Aorta (tissue), 5 donors: ENCODE results near the gene MAP1B. TPM values are rescaled to one million over a fixed set of nuclear protein-coding genes. Genes with fewer than 3 reads are reported as not detected.

Experiments
- ATAC-seq: fragments of 200-7000 bp; cut with Tn5 transposase; one replicate; pipeline ENCODE4 v1.9.1; 2022; ENCODE audit warnings: moderate library complexity; ENCODE audit not compliant: low FRiP score
- DNase-seq, 2 donors: peaks; one replicate each; pipeline ENCODE4 v3.0.0-alpha.2; 2020
- H3K27ac ChIP-seq, 2 donors: one replicate each; pipeline ENCODE4 v1.5.1; 2013; ENCODE audit warnings: low read length in 2 of 2, mild to moderate bottlenecking in 2 of 2, moderate library complexity in 2 of 2, control low read depth in 1 of 2, inconsistent platforms in 1 of 2, low read depth in 1 of 2
- H3K27me3 ChIP-seq, 2 donors: one replicate each; pipeline ENCODE4 v1.6.1; 2013; ENCODE audit warnings: control low read depth in 1 of 2, low read length in 1 of 2, mild to moderate bottlenecking in 1 of 2, moderate library complexity in 1 of 2; ENCODE audit not compliant: insufficient read depth in 2 of 2, control insufficient read depth in 1 of 2
- H3K36me3 ChIP-seq, 2 donors: one replicate each; pipeline ENCODE4 v1.6.1; 2013; ENCODE audit warnings: control low read depth in 1 of 2, low read length in 1 of 2, mild to moderate bottlenecking in 1 of 2; ENCODE audit not compliant: insufficient read depth in 2 of 2, control insufficient read depth in 1 of 2
- H3K4me1 ChIP-seq, 2 donors: one replicate each; pipeline ENCODE4 v1.6.1; 2013; ENCODE audit warnings: low read length in 2 of 2, control low read depth in 1 of 2, mild to moderate bottlenecking in 1 of 2, moderate library complexity in 1 of 2; ENCODE audit not compliant: insufficient read depth in 2 of 2, control insufficient read depth in 1 of 2
- H3K4me3 ChIP-seq, 2 donors: one replicate each; pipeline ENCODE4 v1.5.1; 2013; ENCODE audit warnings: low read length in 2 of 2, control low read depth in 1 of 2, mild to moderate bottlenecking in 1 of 2
- H3K9me3 ChIP-seq: one replicate; pipeline ENCODE4 v1.6.1; 2013; ENCODE audit warnings: mild to moderate bottlenecking, low read length; ENCODE audit not compliant: control insufficient read depth
- WGBS, 2 donors: extraction: QIAGEN DNeasy Blood & Tissue Kit; methylation state at CpG; one replicate each; pipeline ENCODE4 v1.1.7; 2013; 5-methylcytosine and 5-hydroxymethylcytosine counted together
- intact Hi-C, 2 donors: fragments of 100-400 bp; cut with DNase I; formaldehyde crosslinking; loops; one replicate each; pipeline versions ENCODE4 v1.14.2 to v1.15.0; 2022
- polyA plus RNA-seq, 2 donors: library from polyadenylated mRNA; stranded (reverse); fragments of 200-250 nt; gene quantifications; one replicate each; pipeline ENCODE4 v1.2.3, GENCODE V29; 2013
- total RNA-seq, 2 donors: library from RNA; stranded (reverse); fragmentation: NEBNext Ultra II Directional; extraction: Animal tissue kit (Norgen Biotek cat#: 25700); gene quantifications; one replicate each; pipeline ENCODE4 v1.2.1, GENCODE V29; 2021
- donor health status: healthy with polysubstance abuse.
- donor health status: Bipolar disorder and iron deficiency.
- donor health status: DM: no; HTN: no; CAD: no.
- donor health status: DM: no; HTN: no; CAD: no.
- donor health status: DM: yes; HTN: yes; CAD: no.

MAP1B gene
- total and polyA plus RNA-seq, 4 donors: 27.2 to 754 (median 224) TPM

DNA sequence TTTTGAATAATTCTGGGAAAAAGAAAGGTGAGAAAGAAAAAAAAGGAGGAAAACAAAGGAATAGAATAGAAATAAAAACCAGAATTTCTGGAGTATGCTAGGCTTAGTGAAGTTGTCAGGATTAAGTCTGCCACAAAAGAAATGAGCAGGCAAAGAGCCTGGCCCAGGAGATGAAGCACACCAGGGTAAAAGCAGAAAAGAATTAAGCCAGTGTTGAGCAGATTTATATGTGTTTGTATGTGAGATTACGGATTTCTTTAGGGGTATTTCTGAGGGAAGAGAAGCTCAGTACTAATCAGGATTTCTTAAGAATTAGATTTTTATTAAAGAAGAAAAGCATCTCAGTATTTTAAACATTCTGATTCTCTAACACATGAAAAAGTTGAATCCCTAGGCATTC is 138.3 kb downstream of the MAP1B start:
- H3K27ac ChIP-seq: peak overlapping the region in 1 of 2 donors; percentile 98

DNA sequence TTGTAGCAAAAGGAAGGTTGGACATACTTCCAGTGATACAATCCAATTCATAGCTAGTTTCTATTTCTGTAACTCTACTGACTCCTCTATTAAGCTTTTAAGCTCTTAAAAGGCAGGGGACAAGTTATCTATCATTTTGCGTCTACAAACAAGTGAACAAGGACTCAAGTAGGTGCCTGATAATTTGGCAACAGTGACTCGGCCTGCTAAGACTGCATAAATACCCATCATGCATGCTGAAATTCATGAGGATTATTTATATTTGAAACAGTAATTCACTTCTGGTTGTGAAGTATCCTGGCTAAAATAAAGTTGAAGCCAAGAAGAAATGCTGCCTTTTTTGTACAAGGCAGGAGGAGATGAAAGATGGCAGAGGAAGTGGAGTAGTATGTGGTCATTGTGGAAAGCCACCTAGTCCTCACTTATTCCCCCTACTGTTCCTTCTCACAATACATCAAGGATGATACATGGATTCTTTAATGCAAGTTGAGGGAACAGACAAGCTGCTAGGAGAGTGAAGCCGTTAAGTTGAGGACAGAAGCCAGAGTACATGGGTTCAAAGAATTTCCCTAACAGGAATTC is 138.8 kb downstream of the MAP1B start:
- Histone ChIP-seq H3K9me3 (no peaks in the 10 kb centered on the region), H3K4me1 (peaks cover 9 to 16% of the 10 kb centered on the region in 2 donors), H3K4me3 (no peak overlapping the region), H3K27ac (peak overlapping the region; percentile 95 to 98), H3K27me3 (no peaks in the 10 kb centered on the region), H3K36me3 (no peaks in the 10 kb centered on the region)
- WGBS, 2 donors: 6 to 11% methylated on average over 3 of the region's 3 CpGs
- intact Hi-C loops: loop anchor here (5.0 kb wide), 5 partner anchors 34 to 94 kb away; no protein-coding TSS in a partner anchor
- DNase-seq (no peak), ATAC-seq (no peak)

More for the DNA sequence above, 138.3 kb downstream of the MAP1B start:
- ATAC-seq: no peak
- H3K4me3 ChIP-seq: no peak overlapping the region
- intact Hi-C loops: loop anchor here (5.0 kb wide), 5 partner anchors 33 to 93 kb away; no protein-coding TSS in a partner anchor
- H3K4me1 ChIP-seq: peaks cover 9 to 19% of the 10 kb centered on the region in 2 donors
- H3K36me3 ChIP-seq: no peaks in the 10 kb centered on the region
- no peak for DNase-seq
- H3K9me3 ChIP-seq: no peaks in the 10 kb centered on the region
- WGBS, 2 donors: 12 to 23% methylated on average over 1 of the region's 1 CpG
- no peaks in the 10 kb centered on the region for H3K27me3 ChIP-seq

DNA sequence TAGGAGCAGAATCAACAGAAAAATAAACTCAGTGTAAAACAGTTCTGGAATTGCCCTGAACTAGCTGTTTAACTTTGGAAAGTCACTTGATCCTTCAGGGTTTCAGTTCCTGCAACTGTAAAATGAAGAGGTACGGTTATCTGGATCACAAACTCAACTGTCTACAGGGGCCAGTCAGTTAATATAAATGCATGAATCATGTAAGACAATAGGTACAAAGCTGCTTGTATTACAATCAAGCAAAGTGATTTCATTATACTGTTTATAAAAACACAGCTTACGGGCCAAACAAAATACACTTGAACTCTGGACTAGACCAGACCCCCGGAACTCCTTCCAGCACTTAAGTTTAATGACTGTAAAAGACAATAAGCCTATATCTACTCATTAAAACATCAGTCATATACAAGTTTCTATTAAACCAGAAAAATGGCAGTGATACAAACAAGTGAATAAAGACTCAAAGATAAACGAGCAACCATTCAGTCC is 139.7 kb downstream of the MAP1B start:
- WGBS, 2 donors: 5% methylated on average over 4 of the region's 4 CpGs

DNA sequence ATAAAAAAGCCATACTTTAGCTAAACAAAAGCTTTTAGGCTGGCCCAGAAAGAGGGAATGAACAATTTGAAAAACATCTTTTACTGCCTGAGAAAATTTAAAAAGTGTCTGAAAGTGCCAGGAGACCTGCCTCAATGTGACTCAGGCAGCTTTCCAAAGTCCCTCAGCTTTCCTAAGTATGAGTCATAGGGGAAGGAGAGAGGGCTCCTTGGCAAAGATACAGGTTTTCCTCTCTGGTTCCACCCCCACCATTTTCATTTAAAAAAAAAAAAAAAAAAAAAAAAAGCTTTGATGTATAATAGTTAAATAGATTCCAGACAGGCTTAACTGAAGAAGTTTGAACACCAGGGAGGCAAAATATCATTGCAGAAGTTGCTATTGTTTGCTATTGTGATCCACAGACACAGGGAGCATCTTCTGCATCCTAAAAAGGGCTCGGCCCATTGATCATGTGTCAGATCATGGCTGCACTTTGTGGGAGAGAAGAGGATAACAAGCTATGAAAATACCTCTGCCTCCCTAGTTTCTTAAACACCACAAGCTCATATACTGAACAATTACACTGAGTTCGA is 141.2 kb downstream of the MAP1B start:
- peaks cover 9 to 15% of the 10 kb centered on the region in 2 donors for H3K4me1 ChIP-seq
- no peaks in the 10 kb centered on the region for H3K9me3 ChIP-seq
- 17 to 32% methylated on average over 2 of the region's 2 CpGs for WGBS, 2 donors
- H3K27ac ChIP-seq: peak overlapping the region; percentile 57 to 67
- no peak overlapping the region for H3K4me3 ChIP-seq
- ATAC-seq (peak; percentile 54), DNase-seq (peak in 1 of 2 donors; percentile 64)
- intact Hi-C loops: loop anchor here (5.0 kb wide), 5 partner anchors 36 to 96 kb away; no protein-coding TSS in a partner anchor
- no peaks in the 10 kb centered on the region for H3K27me3 ChIP-seq
- H3K36me3 ChIP-seq: no peaks in the 10 kb centered on the region

More for the DNA sequence above, 139.7 kb downstream of the MAP1B start:
- Histone ChIP-seq H3K27ac (peak overlapping the region; percentile 48 to 98), H3K9me3 (no peaks in the 10 kb centered on the region), H3K4me3 (no peak overlapping the region), H3K4me1 (peaks cover 9 to 15% of the 10 kb centered on the region in 2 donors), H3K27me3 (no peaks in the 10 kb centered on the region), H3K36me3 (no peaks in the 10 kb centered on the region)
- no peak for DNase-seq
- intact Hi-C loops: loop anchor here (5.0 kb wide), 5 partner anchors 35 to 95 kb away; no protein-coding TSS in a partner anchor
- ATAC-seq: no peak

DNA sequence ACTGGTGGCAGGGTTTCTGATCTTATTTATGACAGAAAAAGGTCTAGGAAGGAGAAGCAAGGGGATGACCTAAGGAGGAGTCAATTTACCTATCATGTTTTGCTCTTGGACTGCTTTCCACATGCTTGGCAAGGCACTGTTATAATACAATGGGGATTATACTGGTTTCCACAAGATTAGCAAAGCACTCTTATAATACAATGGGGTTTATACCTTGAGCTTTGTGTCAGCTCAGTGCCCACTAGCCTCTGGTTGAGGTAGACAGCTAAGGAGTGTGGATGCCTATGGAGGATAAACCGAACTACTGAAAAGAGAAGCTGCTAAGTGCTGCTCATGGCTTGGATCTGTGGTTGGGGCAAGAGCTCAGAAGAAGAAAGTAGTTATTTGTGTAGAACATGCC is 144.1 kb downstream of the MAP1B start:
- peak overlapping the region; percentile 7 to 64 for H3K27ac ChIP-seq
- DNase-seq (no peak), ATAC-seq (no peak)
- H3K36me3 ChIP-seq: no peaks in the 10 kb centered on the region
- H3K4me1 ChIP-seq: peaks cover under 1 to 4% of the 10 kb centered on the region in 2 donors
- 82 to 90% methylated on average over 1 of the region's 1 CpG for WGBS, 2 donors
- H3K9me3 ChIP-seq: no peaks in the 10 kb centered on the region
- intact Hi-C loops: no loop called here
- H3K27me3 ChIP-seq: no peaks in the 10 kb centered on the region
- H3K4me3 ChIP-seq: no peak overlapping the region

DNA sequence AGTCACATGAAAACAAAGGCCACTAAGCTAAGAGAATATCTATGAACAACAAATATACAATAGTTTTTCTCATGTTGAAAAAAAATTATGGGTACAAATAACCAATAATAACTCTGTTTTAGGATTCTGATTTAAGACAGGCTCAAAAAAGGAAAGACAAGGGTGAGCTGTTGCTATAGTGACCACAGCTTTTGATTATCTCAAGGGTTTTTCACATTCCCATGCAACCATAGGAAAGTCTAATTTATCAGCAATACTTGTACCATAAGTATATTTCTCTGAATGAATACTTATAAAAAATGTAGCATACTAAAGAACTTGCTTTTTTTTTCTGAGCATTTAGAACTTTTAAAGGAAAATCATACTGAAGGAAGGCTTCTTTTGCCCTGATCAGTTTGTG is 144.7 kb downstream of the MAP1B start:
- Histone ChIP-seq H3K27ac (peak overlapping the region in 1 of 2 donors; percentile 64), H3K4me1 (peaks cover 0 to 4% of the 10 kb centered on the region in 2 donors), H3K36me3 (no peaks in the 10 kb centered on the region), H3K27me3 (no peaks in the 10 kb centered on the region), H3K4me3 (no peak overlapping the region), H3K9me3 (no peaks in the 10 kb centered on the region)
- no peak for ATAC-seq
- intact Hi-C loops: no loop called here
- DNase-seq: no peak

DNA sequence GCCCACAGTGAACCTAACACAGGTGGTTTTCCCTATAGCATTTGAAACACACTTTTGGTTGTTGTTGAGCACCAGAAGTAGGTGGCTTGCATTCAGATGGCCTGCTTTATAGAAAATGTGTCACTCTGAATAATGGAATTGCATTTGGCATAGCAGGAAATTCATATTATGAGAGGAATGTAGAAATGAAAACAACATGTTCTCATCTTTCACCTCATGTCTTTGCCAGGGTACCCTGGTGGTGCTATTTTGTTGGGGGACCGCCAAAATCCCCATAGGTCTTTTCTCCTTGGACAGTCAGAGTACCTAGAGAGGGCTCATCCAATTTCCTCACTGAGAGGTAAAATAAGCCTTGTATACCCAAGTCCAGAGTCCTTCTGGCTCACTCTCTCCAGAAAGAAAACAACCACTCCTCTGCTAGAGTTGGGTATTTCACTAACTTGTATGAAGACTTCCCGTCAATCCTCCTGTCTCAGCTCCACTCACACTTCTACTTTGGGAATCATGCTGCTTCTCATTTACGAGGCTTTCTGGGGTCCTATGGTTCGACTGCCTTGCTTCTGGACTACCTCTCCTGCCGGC is 145.4 kb downstream of the MAP1B start:
- peak overlapping the region in 1 of 2 donors; percentile 28 for H3K4me3 ChIP-seq
- H3K27ac ChIP-seq: peak overlapping the region; percentile 36 to 64
- H3K9me3 ChIP-seq: no peaks in the 10 kb centered on the region
- intact Hi-C loops: no loop called here
- WGBS, 2 donors: 3 to 8% methylated on average over 5 of the region's 5 CpGs
- H3K4me1 ChIP-seq: peaks cover 0 to 4% of the 10 kb centered on the region in 2 donors
- H3K27me3 ChIP-seq: no peaks in the 10 kb centered on the region
- ATAC-seq (no peak), DNase-seq (no peak)
- H3K36me3 ChIP-seq: no peaks in the 10 kb centered on the region

DNA sequence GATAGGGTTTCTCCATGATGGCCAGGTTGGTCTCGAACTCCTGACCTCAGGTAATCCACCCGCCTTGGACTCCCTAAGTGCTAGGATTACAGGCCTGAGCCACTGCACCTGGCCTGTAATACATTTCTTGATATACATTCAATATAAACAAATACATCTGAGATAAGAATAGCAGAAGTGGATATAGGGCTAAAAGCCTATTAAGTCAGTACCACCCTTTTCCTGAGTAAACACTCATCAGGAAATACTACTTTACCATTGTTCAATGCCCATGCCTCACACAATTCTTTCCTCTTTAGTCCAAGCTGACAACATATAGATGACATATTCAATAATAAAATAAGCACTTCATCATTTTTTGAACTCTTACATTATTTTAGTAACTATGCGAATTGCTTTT is 148.0 kb downstream of the MAP1B start:
- DNase-seq (no peak), ATAC-seq (no peak)
- H3K9me3 ChIP-seq: no peaks in the 10 kb centered on the region
- H3K4me1 ChIP-seq: peaks cover 0 to 4% of the 10 kb centered on the region in 2 donors
- no peaks in the 10 kb centered on the region for H3K27me3 ChIP-seq
- intact Hi-C loops: no loop called here
- H3K4me3 ChIP-seq: no peak overlapping the region
- no peaks in the 10 kb centered on the region for H3K36me3 ChIP-seq
- 97 to 98% methylated on average over 3 of the region's 3 CpGs for WGBS, 2 donors
- H3K27ac ChIP-seq: no peak overlapping the region
